ENCODE data around the gene MB.

DNA sequence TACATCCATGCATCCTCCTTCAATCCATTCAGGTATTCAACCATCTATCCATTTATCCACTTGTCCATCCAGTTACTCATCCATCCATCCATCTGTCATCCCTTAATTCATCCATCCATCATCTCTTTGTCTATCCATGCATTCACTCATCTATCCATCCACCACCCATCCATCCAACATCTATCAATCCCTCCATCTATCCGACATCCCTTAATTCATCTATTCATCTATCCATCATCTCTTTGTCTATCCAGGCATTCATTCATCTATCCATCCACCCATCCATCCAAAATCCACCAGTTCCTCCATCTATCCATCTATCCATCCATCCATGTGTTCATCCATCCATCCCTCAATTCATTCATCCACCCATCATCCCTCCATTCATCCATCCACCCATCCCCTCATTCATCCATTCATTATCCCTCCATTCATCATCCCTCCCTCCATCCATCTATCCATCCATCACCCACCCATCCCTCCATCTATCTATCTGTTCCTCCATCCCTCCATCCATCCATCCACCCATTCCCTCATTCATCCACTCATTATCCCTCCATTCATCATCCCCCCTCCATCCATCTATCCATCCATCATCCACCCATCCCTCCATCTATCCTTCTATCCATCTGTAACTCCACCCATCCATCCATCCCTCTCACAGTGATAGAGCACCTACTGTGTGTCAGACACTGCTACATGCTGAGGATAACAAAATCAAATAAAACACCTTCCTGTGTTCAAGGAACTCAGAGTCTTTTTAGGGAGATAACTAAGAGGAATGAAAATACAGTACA lies 1.5 kb upstream of the MB start:
- TF ChIP-seq, protein P1, sequence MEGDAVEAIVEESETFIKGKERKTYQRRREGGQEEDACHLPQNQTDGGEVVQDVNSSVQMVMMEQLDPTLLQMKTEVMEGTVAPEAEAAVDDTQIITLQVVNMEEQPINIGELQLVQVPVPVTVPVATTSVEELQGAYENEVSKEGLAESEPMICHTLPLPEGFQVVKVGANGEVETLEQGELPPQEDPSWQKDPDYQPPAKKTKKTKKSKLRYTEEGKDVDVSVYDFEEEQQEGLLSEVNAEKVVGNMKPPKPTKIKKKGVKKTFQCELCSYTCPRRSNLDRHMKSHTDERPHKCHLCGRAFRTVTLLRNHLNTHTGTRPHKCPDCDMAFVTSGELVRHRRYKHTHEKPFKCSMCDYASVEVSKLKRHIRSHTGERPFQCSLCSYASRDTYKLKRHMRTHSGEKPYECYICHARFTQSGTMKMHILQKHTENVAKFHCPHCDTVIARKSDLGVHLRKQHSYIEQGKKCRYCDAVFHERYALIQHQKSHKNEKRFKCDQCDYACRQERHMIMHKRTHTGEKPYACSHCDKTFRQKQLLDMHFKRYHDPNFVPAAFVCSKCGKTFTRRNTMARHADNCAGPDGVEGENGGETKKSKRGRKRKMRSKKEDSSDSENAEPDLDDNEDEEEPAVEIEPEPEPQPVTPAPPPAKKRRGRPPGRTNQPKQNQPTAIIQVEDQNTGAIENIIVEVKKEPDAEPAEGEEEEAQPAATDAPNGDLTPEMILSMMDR (IDR thresholded peaks at IDR 0.05) = no peak
- TF ChIP-seq POLR2A (IDR thresholded peaks at IDR 0.05) = no peak
